Nephron (organoid): ENCODE results near the gene FGD3.

Source experiments
- H3K27ac Mint-ChIP-seq, 3 experiments: 2 replicates each; pipeline ENCODE4 v1.8.0; 2020; ENCODE audit warnings: mixed read lengths in 3 of 3, mild to moderate bottlenecking in 2 of 3, moderate library complexity in 1 of 3
- H3K27me3 Mint-ChIP-seq: 2 replicates; pipeline ENCODE4 v1.8.0; 2021; ENCODE audit warnings: low read depth, mild to moderate bottlenecking, moderate library complexity, mixed read lengths
- H3K36me3 Mint-ChIP-seq: 2 replicates; pipeline ENCODE4 v1.8.0; 2020; ENCODE audit warnings: low read depth, mixed read lengths
- H3K4me1 Mint-ChIP-seq: 2 replicates; pipeline ENCODE4 v1.8.0; 2020; ENCODE audit warnings: mixed read lengths
- H3K4me3 Mint-ChIP-seq, 3 experiments: 2 replicates each; pipeline ENCODE4 v1.8.0; 2020; ENCODE audit warnings: mild to moderate bottlenecking in 3 of 3, mixed read lengths in 3 of 3, moderate library complexity in 2 of 3
- H3K9me3 Mint-ChIP-seq: 2 replicates; pipeline ENCODE4 v1.8.0; 2020; ENCODE audit warnings: mixed read lengths
- TF ChIP-seq, protein P1 (sequence below), 3 experiments: fragments of 200-600 bp; sonication (generic); IDR thresholded peaks; one replicate each; pipeline ENCODE4 v1.5.0; 2021; ENCODE audit warnings: antibody characterized with exemption in 3 of 3; ENCODE audit not compliant: unreplicated experiment in 3 of 3

FGD3 gene

GRCh38 chr9:93049491-93049890 is 102.2 kb downstream of the FGD3 start:
- peaks cover 8% of the 10 kb centered on the region for H3K9me3 Mint-ChIP-seq
- H3K4me3 Mint-ChIP-seq, result no peak overlapping the region
- peaks cover 3% of the 10 kb centered on the region for H3K27me3 Mint-ChIP-seq
- TF ChIP-seq, protein P1, sequence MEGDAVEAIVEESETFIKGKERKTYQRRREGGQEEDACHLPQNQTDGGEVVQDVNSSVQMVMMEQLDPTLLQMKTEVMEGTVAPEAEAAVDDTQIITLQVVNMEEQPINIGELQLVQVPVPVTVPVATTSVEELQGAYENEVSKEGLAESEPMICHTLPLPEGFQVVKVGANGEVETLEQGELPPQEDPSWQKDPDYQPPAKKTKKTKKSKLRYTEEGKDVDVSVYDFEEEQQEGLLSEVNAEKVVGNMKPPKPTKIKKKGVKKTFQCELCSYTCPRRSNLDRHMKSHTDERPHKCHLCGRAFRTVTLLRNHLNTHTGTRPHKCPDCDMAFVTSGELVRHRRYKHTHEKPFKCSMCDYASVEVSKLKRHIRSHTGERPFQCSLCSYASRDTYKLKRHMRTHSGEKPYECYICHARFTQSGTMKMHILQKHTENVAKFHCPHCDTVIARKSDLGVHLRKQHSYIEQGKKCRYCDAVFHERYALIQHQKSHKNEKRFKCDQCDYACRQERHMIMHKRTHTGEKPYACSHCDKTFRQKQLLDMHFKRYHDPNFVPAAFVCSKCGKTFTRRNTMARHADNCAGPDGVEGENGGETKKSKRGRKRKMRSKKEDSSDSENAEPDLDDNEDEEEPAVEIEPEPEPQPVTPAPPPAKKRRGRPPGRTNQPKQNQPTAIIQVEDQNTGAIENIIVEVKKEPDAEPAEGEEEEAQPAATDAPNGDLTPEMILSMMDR (IDR thresholded peaks at IDR 0.05; ENCODE audit: unreplicated experiment in 3 of 3), result no peak
- H3K4me1 Mint-ChIP-seq, result peaks cover 15% of the 10 kb centered on the region
- H3K27ac Mint-ChIP-seq, result peak overlapping the region in 2 of 3 experiments; percentile 21 to 58
- no peaks in the 10 kb centered on the region for H3K36me3 Mint-ChIP-seq

GRCh38 chr9:93050231-93050630 is 102.9 kb downstream of the FGD3 start:
- Mint-ChIP-seq H3K9me3 (peaks cover 5% of the 10 kb centered on the region), H3K27ac (no peak overlapping the region), H3K4me3 (no peak overlapping the region), H3K27me3 (peaks cover 3% of the 10 kb centered on the region), H3K36me3 (no peaks in the 10 kb centered on the region), H3K4me1 (peaks cover 15% of the 10 kb centered on the region)
- TF ChIP-seq, protein P1 (IDR thresholded peaks at IDR 0.05; ENCODE audit: unreplicated experiment in 3 of 3), result no peak

- no peak overlapping the region for H3K4me3 Mint-ChIP-seq
- H3K27ac Mint-ChIP-seq, result peak overlapping the region; percentile 64 to 94 (median 93)
- peaks cover 3% of the 10 kb centered on the region for H3K27me3 Mint-ChIP-seq
- peaks cover 15% of the 10 kb centered on the region for H3K4me1 Mint-ChIP-seq
- no peaks in the 10 kb centered on the region for H3K36me3 Mint-ChIP-seq
- H3K9me3 Mint-ChIP-seq, result no peaks in the 10 kb centered on the region
- TF ChIP-seq, protein P1 (IDR thresholded peaks at IDR 0.05; ENCODE audit: unreplicated experiment in 3 of 3), result no peak
Measured at GRCh38 chr9:93051680-93052089, 104.4 kb downstream of the FGD3 start.

DNA sequence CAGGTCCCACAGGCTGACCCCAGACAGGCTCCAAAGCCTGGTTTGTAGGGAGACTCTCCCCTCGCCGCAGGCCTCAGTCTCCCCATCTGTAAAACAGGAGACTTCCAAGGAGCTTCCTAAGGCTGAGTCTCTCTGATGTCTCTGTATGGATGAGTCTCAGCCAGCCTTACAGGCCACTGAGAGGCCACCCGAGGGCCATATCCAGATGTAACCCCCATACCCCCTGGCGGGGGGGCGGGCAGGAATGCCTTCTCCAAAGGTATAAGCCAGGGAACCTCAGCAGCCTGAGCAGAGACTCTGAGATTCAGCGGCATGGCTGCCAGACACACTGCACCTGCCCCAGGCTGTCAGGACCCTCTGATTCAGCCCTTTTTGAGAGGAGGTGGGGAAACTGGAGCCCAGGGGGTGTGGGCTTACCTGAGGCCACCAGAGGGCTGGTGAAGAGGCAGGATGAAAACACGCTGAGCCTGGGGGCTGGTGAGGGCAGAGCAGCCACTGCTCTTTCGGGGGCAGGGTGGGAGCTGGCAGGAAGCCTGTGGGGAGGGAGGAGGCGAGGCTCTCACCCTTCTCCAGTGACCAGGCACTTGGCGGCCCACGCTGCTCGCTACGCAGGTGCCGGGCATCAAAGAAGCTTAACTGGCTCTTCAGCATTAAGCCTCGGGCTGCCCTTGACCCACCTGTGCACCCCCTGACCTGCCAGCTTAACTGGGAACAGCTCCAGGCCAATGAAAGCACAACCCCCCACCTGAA is 105.6 kb downstream of the FGD3 start:
- TF ChIP-seq, protein P1 (IDR thresholded peaks at IDR 0.05; ENCODE audit: unreplicated experiment in 3 of 3), result peak in 2 of 3 experiments; percentile 9 to 22
- Mint-ChIP-seq H3K36me3 (no peaks in the 10 kb centered on the region), H3K27ac (peak overlapping the region; percentile 21 to 55 (median 43)), H3K9me3 (no peaks in the 10 kb centered on the region), H3K4me3 (no peak overlapping the region), H3K4me1 (peaks cover 20% of the 10 kb centered on the region), H3K27me3 (peaks cover 6% of the 10 kb centered on the region)

DNA sequence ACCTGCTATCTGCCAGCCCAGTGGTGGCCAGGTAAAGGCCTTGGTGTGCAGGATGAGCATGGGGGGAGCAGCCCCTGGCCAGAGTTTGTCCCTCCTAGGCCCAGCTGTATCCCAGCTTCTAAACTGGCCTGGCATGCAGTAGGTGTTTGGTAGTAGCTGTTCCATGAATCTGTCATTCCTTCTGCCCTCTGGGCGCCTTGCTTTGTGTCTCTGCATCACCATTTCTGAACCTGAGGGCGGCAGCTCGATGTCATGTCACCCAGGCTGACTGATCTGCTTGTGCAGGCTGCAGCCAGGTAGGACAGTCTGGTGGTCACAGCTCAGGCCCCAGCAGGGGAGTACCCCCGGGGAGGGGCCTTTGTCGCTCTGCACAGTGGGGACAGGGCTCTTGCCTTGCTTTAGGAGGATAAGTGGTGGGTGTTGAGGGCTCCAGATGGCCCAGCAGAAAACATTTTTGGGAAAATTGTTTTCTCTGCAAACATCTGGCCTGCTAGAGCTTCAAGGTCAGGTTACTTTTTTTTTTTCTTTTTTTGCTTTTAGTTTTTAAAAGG is 106.5 kb downstream of the FGD3 start:
- TF ChIP-seq, protein P1 (IDR thresholded peaks at IDR 0.05; ENCODE audit: unreplicated experiment in 3 of 3), result no peak
- no peaks in the 10 kb centered on the region for H3K9me3 Mint-ChIP-seq
- H3K27me3 Mint-ChIP-seq, result peaks cover 6% of the 10 kb centered on the region
- H3K27ac Mint-ChIP-seq, result peak overlapping the region; percentile 21 to 55 (median 43)
- peaks cover 20% of the 10 kb centered on the region for H3K4me1 Mint-ChIP-seq
- H3K36me3 Mint-ChIP-seq, result no peaks in the 10 kb centered on the region
- no peak overlapping the region for H3K4me3 Mint-ChIP-seq
